Measurements from ENCODE around the gene SRSF12. TPM values are rescaled to one million over a fixed set of nuclear protein-coding genes. Genes with fewer than 3 reads are reported as not detected.

Gene SRSF12
- total and polyA plus RNA-seq, 2 donors (not counting 1 experiment from before 2014, with no cell fraction given), result not detected

DNA sequence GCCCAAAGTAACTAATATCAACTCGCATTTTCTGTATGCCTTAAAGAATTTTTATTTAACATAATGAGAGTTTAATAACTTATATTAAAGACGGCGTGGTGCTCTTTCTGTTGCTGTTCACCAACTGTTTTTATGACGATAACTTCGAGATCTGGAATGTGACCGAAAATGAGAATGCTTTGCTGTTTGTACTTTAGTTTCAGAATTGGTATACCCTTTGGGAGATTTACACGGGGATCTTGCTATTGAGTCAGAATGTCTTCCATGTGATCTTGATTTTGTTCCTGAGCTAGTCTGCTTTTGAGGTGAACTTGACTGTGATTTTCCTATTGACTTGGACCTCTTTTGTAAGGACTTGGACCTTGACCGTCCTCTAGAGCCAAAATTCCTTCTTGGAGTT, 19.4 kb downstream of the SRSF12 start:
- H3K4me2 ChIP-seq (replicated peaks; ENCODE audit: low read depth, low read length, poor library complexity, severe bottlenecking), result no peak overlapping the region
- peaks cover 4% of the 10 kb centered on the region for H3K4me1 Mint-ChIP-seq
- no peaks in the 10 kb centered on the region for H3K4me1 ChIP-seq (ENCODE audit: control insufficient read depth in 2 of 2, insufficient read depth in 2 of 2, low read length in 2 of 2)
- no peaks in the 10 kb centered on the region for H3K27me3 Mint-ChIP-seq
- no peak overlapping the region for H2AFZ ChIP-seq (ENCODE audit: insufficient read depth, low read depth, low read length, poor library complexity, severe bottlenecking)
- H3K4me3 Mint-ChIP-seq, result peak overlapping the region; percentile 4
- DNase-seq, result no peak
- no peak overlapping the region for H3K9ac ChIP-seq (ENCODE audit: low read length)
- H3K27me3 ChIP-seq (replicated peaks in 1 of 4; ENCODE audit: control extremely low read depth in 1 of 4, control insufficient read depth in 3 of 4, insufficient read depth in 4 of 4, low read length in 3 of 4), result no peaks in the 10 kb centered on the region
- intact Hi-C loops (cut with micrococcal nuclease), result no loop called here
- H3K4me3 ChIP-seq (ENCODE audit: control extremely low read depth in 1 of 5, extremely low read depth in 1 of 5, insufficient read depth in 1 of 5, low read depth in 2 of 5, low read length in 4 of 5), result no peak overlapping the region
- POLR2A ChIA-PET, result interaction anchor here (0.7 kb wide), 1 partner anchor 18 kb away, joined by 5 read pairs; the partner anchor contains the start of gene PNRC1
- H3K9me3 Mint-ChIP-seq (ENCODE audit: insufficient read depth), result no peaks in the 10 kb centered on the region
- H3K79me2 ChIP-seq (ENCODE audit: control insufficient read depth, insufficient read depth, low read length), result peaks cover 4% of the 10 kb centered on the region
- CTCF ChIA-PET, result interaction anchor here (1.1 to 1.4 kb wide), 3 partner anchors 49 to 116 kb away, joined by 3 to 4 read pairs (median 3); no protein-coding TSS in a partner anchor
- no peak overlapping the region for H3K27ac ChIP-seq (ENCODE audit: low read length in 2 of 2)
- no peak overlapping the region for H3K27ac Mint-ChIP-seq
- no peaks in the 10 kb centered on the region for H3K36me3 ChIP-seq (replicated peaks in 1 of 2; ENCODE audit: control extremely low read depth in 1 of 2, control insufficient read depth in 1 of 2, extremely low read depth in 1 of 2, insufficient read depth in 2 of 2, low read length in 1 of 2)
- no peaks in the 10 kb centered on the region for H4K20me1 ChIP-seq (ENCODE audit: control insufficient read depth, insufficient read depth, low read length, poor library complexity, severe bottlenecking)
- WGBS (ENCODE audit: insufficient coverage), result 56% methylated on average over 2 of the region's 8 CpGs
- no peaks in the 10 kb centered on the region for H3K9me3 ChIP-seq (ENCODE audit: control extremely low read depth in 1 of 3, control insufficient read depth in 2 of 3, insufficient read depth in 1 of 3, low read length in 2 of 3)
- ATAC-seq (ENCODE audit: low read depth), result no peak
- TF ChIP-seq, protein P1, sequence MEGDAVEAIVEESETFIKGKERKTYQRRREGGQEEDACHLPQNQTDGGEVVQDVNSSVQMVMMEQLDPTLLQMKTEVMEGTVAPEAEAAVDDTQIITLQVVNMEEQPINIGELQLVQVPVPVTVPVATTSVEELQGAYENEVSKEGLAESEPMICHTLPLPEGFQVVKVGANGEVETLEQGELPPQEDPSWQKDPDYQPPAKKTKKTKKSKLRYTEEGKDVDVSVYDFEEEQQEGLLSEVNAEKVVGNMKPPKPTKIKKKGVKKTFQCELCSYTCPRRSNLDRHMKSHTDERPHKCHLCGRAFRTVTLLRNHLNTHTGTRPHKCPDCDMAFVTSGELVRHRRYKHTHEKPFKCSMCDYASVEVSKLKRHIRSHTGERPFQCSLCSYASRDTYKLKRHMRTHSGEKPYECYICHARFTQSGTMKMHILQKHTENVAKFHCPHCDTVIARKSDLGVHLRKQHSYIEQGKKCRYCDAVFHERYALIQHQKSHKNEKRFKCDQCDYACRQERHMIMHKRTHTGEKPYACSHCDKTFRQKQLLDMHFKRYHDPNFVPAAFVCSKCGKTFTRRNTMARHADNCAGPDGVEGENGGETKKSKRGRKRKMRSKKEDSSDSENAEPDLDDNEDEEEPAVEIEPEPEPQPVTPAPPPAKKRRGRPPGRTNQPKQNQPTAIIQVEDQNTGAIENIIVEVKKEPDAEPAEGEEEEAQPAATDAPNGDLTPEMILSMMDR (IDR thresholded peaks at IDR 0.05), result no peak
- TF ChIP-seq EZH2 (IDR thresholded peaks at IDR 0.05; ENCODE audit: borderline replicate concordance, insufficient read depth, low read depth, low read length, poor library complexity, severe bottlenecking), result no peak

DNA sequence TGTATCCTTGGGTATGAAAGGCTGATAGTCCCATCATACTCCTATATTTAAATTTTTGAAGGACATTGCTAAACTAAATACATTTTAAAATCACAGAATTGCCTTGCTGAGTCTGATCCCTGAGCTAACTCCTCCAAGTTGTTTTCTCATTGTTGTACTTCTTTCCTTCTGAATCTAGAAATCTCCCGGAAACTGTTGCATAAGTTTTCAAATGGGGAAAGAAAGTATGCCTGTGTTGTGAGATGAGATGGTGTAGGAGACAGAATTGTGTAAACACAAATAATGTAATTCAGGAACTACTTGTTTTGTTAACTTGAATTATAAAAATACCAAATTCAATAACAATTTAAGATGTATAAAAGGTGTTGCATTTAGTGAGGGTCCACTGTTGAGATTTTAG, 30.0 kb downstream of the SRSF12 start:
- no peak overlapping the region for H3K4me3 ChIP-seq (ENCODE audit: control extremely low read depth in 1 of 5, extremely low read depth in 1 of 5, insufficient read depth in 1 of 5, low read depth in 2 of 5, low read length in 4 of 5)
- ChIA-PET POLR2A (no interaction called here), CTCF (no interaction called here)
- no peaks in the 10 kb centered on the region for H3K27me3 ChIP-seq (replicated peaks in 1 of 4; ENCODE audit: control extremely low read depth in 1 of 4, control insufficient read depth in 3 of 4, insufficient read depth in 4 of 4, low read length in 3 of 4)
- H3K27ac ChIP-seq (ENCODE audit: low read length in 2 of 2), result peak overlapping the region in 1 of 2 donors; percentile 12
- no peak overlapping the region for H3K9ac ChIP-seq (ENCODE audit: low read length)
- ATAC-seq (ENCODE audit: low read depth) (no peak), DNase-seq (no peak)
- no peak overlapping the region for H2AFZ ChIP-seq (ENCODE audit: insufficient read depth, low read depth, low read length, poor library complexity, severe bottlenecking)
- H4K20me1 ChIP-seq (ENCODE audit: control insufficient read depth, insufficient read depth, low read length, poor library complexity, severe bottlenecking), result peaks cover 57% of the 10 kb centered on the region
- Mint-ChIP-seq H3K4me1 (peaks cover 40% of the 10 kb centered on the region), H3K4me3 (no peak overlapping the region), H3K27ac (no peak overlapping the region), H3K27me3 (no peaks in the 10 kb centered on the region), H3K9me3 (ENCODE audit: insufficient read depth) (no peaks in the 10 kb centered on the region)
- H3K4me1 ChIP-seq (ENCODE audit: control insufficient read depth in 2 of 2, insufficient read depth in 2 of 2, low read length in 2 of 2), result peaks cover 15 to 21% of the 10 kb centered on the region in 2 donors
- no peak overlapping the region for H3K4me2 ChIP-seq (replicated peaks; ENCODE audit: low read depth, low read length, poor library complexity, severe bottlenecking)
- H3K79me2 ChIP-seq (ENCODE audit: control insufficient read depth, insufficient read depth, low read length), result peaks cover 44% of the 10 kb centered on the region
- no CpG with 5 or more reads among the region's 1 CpG for WGBS (ENCODE audit: insufficient coverage)
- no peaks in the 10 kb centered on the region for H3K9me3 ChIP-seq (ENCODE audit: control extremely low read depth in 1 of 3, control insufficient read depth in 2 of 3, insufficient read depth in 1 of 3, low read length in 2 of 3)
- TF ChIP-seq, protein P1 (IDR thresholded peaks at IDR 0.05), result no peak
- no peak for TF ChIP-seq EZH2 (IDR thresholded peaks at IDR 0.05; ENCODE audit: borderline replicate concordance, insufficient read depth, low read depth, low read length, poor library complexity, severe bottlenecking)
- H3K36me3 ChIP-seq (replicated peaks in 1 of 2; ENCODE audit: control extremely low read depth in 1 of 2, control insufficient read depth in 1 of 2, extremely low read depth in 1 of 2, insufficient read depth in 2 of 2, low read length in 1 of 2), result peaks cover 0 to 31% of the 10 kb centered on the region in 2 experiments
- intact Hi-C loops (cut with micrococcal nuclease), result loop anchor here (10.0 kb wide), 1 partner anchor 1933 kb away; the partner anchor contains the start of gene ZNF292
